ENCODE results near the gene NFYC.

NFYC gene

DNA sequence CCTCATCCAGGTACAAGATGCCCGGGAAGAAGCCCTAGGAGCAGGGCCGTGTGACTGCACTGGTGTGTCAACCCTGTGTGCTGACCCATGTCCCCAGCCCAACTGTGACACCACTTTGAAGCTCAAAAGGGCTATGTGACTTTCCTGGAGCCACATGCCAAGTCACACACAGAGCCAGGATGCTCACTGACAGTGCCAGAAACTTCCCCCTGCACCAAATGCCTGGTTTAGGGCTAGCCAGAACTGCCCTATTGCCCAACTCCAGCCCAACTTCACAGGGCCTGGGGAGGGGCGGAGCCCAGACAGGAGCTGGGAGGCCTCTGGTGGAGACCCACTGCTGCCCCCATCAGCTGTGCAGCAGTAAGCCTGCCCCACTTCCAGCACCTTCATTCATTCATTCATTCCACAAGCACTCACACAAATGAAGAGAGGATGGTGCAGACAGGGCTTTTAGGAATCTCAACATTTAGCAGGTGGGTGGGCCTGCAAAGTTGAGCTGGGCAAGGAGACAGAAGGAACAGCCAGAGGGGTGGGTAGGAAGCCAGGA lies 128.8 kb downstream of the NFYC start:
- H3K27ac ChIP-seq = no peak overlapping the region
- TF ChIP-seq, protein P1, sequence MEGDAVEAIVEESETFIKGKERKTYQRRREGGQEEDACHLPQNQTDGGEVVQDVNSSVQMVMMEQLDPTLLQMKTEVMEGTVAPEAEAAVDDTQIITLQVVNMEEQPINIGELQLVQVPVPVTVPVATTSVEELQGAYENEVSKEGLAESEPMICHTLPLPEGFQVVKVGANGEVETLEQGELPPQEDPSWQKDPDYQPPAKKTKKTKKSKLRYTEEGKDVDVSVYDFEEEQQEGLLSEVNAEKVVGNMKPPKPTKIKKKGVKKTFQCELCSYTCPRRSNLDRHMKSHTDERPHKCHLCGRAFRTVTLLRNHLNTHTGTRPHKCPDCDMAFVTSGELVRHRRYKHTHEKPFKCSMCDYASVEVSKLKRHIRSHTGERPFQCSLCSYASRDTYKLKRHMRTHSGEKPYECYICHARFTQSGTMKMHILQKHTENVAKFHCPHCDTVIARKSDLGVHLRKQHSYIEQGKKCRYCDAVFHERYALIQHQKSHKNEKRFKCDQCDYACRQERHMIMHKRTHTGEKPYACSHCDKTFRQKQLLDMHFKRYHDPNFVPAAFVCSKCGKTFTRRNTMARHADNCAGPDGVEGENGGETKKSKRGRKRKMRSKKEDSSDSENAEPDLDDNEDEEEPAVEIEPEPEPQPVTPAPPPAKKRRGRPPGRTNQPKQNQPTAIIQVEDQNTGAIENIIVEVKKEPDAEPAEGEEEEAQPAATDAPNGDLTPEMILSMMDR (conservative IDR thresholded peaks at IDR 0.05) = no peak
